CD4-positive, alpha-beta T cell treated with Interferon alpha-2 for 1 hour (primary cell): Measurements from ENCODE around the gene IL1B.
"Not testable (repeated sequence)": the region's sequence is repeated elsewhere in the genome, so short reads cannot be mapped to it uniquely, and the experiment has no call there.

Experiments
- DNase-seq, 2 donors: peaks; one replicate each; pipeline ENCODE4 v3.0.0-alpha.2; 2020 to 2022

IL1B gene

GRCh38 chr2:112836695-112837117, at the start of gene IL1B:
IL1B (minus strand) TSS chr2:112836779; CDS start chr2:112836229, 550 bp downstream.
- peak; percentile 40 to 53 for DNase-seq

DNA sequence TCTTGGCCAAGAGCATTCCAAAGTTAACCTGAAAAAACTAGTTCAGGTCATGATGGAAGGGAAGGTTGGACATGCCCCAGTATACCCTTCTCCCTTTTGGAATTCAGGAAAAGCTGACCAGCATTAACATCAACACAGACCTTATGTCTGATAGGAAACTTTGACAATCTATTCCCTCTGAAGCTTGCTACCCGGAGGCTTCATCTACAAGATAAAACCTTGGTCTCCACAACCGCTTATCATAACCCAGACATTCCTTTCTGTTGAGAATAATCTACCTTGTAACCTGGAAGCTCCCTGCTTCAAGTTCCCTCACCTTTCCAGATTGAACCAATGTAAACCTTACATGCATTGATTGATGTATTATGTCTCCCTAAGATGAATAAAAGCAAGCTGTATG, 49.7 kb upstream of the IL1B start:
- no peak for DNase-seq

DNA sequence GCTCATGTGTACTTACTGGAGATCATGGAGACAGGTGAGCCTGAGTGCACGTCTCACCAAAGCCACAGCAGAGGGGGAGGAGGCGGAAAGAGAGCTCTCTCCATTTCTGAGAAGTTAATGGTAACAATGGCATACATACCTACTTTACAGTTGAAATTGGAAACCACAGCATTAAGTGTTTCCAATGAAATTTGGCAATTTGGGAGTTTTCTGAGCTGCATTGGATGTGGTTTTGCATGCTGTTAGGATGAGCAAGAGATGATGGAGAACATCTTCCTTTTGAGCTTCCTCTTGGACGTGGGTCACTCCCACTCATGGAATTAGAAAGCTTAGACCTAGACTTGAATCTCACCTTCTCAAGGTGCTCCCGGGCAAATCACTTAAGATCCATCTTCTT, 48.9 kb upstream of the IL1B start:
- no peak for DNase-seq

GRCh38 chr2:112884869-112885505, 48.4 kb upstream of the IL1B start:
- peak; percentile 61 to 78 for DNase-seq

DNA sequence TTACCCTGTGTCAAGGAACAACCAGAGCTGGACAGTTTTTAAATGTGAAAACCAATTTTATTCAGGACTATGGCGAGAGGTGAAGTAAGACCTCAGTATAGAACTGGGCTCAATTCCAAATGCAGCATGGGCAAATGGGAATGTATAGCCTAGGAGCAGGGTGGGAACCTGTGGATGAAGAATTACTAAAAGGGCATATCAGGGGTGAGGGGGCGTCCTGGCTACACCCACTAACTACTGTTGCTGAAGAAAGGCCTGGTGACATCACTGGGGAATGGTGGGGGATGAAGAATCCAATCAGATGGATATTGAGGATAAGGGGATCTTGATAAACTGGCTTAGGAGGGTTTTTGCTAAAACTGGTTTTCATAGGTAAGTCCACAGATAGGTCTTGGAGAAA, 47.1 kb upstream of the IL1B start:
- DNase-seq, result no peak

- peak in 1 of 2 donors; percentile 43 for DNase-seq
Measured at GRCh38 chr2:112881217-112881985, 44.8 kb upstream of the IL1B start.

GRCh38 chr2:112880696-112881095, 44.1 kb upstream of the IL1B start:
- DNase-seq, result no peak

DNA sequence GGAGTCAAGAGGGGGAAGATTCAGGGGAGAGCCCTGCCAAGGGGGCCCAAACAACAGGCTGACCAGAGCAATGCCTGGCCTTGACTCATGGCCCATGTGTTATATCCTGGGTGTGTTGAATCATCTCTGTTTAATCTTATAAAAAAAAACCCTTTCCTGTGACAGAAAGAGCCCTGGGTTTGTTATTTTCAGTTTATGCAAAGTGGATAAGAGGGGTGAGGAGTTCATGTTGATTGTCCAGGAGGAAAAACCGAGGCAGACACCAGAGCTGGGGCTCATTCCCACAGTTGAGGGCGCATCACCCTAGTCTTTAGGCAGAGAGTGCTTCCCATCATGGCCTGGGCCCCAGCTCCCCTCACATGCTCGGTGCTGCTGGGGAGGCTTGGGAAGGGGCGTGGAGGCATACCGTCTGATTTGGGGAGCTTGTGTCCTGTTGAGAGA, 43.5 kb upstream of the IL1B start:
- no peak for DNase-seq

DNA sequence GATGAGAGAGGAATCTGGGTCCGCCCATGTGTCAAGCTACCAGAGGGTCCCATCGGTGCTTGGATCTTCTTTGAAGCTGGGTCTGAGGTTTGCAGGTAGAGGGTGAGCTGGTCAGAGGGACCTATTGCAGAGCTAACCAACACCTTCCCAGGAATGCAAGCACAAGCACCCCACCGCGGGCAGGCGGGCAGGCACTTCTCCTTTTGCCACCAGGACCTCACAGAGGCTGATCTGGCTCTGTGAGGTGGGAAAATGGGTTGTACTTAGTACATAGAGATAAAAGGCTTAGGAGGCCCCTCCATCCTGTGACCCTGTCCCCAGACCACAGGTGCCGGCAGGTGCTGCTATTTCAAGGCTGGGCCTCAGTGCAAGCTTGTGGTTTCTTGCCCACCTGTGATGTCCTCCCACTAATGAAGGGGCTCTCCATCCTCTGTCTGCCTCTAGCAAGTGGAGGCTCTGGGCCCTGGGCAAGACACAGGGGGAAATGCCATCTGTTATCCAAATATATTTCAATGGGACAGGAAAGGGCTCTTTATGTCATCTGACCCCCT, 43.0 kb upstream of the IL1B start:
- no peak for DNase-seq

- DNase-seq, result no peak
Measured at GRCh38 chr2:112877423-112877822, 40.8 kb upstream of the IL1B start.

- no peak for DNase-seq
Measured at GRCh38 chr2:112876971-112877361, 40.4 kb upstream of the IL1B start.

DNA sequence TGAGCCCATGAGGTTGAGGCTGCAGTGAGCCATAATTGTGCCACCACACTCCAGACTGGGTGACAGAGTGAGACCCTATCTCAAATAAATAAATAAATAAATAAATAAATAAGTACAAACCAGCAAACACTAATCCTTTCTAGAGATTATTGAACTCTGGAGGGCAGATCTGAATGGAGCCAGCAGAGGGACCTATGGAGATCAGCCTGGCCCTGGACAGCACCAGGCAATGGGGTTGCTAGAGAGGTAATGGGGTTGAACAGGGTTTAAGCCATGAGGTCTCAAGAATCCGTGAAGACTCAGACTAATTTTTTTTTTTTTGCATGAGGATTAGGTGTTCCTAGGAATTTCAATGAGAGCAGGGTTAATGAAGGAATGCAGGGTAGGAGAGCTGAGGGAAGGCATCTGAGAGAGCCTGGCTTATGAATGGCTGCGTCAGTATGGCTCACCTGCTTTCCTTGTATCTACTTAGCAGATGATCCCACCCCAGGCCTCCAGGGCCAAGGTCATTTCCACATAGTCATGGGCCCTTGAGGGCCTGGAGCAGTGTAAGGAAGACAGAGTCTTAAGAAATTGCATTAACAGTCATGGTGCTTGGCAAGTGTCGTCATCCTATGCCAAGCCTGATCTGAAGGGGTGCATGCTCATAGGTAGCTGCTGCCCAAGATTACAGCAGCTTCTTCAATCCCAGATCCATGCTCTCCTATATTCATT, 39.8 kb upstream of the IL1B start:
- no peak for DNase-seq

DNA sequence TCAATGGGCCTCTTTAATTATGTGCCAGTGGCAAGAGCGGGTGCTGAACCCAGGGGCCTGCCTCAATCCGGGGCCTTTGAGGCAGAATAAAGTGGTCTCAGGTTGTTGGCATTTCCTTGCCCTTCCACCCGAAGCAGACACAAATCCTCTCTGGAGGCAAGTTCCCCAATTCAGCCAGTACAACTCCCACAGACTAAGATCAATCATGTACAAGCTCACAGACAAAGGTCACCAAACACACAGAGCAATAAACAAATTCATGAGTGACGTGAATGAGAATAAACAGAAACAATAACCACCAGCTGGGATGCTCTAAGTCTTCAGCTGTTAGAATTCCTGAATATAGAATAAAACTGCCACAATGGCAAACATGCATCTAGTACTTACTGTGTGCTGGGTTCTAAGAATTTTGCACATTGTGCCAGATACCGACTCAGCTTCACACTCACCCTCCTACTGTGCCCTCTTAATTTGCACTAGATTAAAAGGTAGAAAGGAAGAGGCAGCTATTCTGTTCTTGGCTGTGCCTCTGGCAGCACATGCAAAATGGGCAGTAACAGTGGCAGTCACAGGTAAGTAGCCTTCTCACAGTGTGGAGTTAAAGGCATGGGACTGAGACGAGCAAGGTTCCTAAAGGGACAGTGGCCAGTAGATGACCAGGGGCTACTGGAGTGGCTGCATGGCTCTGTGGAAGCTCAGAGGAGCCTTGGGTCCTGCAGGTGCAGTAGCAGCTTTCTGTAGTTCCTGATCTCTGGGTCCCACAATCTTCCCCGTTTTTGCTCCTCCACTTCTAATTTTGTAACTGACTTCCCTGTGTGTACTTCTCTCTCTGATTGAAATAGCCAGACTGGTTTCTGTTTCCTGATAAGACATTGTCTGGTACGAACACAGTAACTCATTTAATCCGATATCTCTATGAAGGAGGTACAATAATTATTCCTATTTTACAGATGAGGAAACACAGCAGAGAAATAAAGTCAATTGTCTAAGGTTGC, 34.6 kb upstream of the IL1B start:
- no peak for DNase-seq

DNA sequence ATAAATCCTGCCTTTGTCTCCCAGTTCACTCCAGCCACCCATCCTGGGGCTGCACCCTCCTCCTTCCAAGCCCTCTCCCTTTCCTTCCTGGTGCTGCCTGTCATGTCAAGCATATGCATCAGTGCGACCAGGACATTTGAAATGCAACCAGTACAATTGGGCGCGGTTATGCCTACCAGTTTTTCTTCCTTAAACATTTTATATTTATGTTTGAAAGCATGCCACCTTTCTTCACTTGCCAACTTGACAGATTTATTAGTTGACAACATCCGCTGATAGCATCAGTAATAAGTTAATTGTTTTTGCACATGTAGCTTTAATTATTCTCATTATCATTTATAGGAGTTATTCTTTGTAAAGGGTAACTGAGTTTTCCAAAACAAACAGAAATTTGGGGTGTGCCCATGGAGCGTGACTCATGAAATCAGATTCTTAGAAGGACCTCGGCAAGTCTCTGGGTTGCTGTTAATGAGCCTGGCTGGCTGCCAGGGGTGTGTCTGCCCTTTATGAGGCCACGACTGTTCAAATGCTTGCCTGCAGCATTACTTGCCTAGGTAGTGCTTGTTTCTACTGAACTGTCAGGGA, 32.8 kb upstream of the IL1B start:
- peak; percentile 17 to 58 for DNase-seq

GRCh38 chr2:112867701-112868631, 31.4 kb upstream of the IL1B start:
- DNase-seq, result no peak

- DNase-seq, result no peak
Measured at GRCh38 chr2:112866128-112866835, 29.7 kb upstream of the IL1B start.

DNA sequence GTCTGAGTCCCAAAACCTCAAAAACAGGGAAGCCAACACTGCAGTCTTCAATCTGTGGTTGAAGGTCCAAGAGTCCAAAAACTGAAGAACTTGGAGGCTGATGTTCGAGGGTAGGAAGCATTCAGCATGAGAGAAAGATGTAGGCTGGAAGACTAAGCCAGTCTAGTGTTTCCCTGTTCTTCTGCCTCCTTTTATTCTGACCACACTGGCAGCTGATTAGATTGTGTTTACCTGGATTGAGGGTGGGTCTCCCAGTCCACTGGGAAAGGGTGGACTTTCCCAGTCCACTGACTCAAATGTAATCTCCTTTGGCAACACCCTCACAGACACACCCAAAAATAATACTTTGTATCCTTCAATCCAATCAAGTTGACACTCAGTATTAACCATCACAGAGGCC, 27.5 kb upstream of the IL1B start:
- no peak for DNase-seq

DNA sequence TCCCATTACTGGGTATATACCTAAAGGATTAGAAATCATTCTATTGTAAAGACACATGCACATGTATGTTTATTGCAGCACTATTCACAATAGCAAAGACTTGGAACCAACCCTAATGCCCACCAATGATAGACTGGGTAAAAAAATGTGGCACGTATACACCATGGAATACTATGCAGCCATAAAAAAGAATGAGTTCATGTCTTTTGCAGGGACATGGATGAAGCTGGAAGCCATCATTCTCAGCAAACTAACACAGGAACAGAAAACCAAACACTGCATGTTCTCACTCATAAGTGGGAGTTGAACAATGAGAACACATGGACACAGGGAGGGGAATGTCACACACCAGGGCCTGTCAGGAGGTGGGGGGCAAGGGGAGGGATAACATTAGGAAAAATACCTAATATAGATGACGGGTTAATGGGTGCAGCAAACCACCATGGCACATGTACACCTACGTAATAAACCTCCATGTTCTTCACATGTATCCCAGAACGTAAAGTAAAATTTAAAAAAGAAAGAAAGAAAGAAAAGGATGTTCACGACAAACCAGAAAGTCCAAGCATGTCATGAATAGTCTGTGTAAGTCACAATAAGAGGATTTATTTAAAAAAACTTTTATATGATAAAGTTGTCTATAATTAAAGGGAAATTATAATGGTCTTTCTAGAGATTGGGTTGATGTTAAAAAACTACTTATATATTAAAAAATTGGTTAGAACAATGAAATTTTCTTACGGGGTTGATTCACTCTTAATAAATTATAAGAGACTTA, 23.0 kb upstream of the IL1B start:
- DNase-seq, result not testable (repeated sequence)

DNA sequence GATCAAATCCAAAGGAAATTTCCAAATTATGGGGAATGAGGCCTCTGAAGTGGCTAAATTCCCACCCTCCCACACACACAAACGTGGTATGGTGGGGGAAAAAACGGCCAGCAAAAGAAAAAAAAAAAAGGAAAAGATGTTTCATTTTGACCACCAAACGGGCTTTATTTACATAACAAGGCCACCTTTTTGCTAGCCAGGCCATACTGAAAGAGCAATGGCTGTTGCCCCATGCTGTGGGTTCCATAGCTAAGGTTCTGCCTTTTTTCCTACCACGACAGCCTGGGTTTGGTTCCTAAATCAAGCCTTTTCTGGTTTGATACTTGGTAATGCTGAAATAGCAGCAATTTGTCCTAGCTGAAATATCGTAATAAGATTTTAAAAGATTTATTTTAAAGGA, 14.0 kb upstream of the IL1B start:
- DNase-seq, result no peak
